ENCODE results near the gene CABP2.

Gene CABP2

GRCh38 chr11:67500484-67500821 is 22.8 kb downstream of the CABP2 start:
- H3K79me2 ChIP-seq (ENCODE audit: control insufficient read depth, low read length), result peaks cover 26% of the 10 kb centered on the region

GRCh38 chr11:67499808-67500483 is 23.3 kb downstream of the CABP2 start:
- peaks cover 6% of the 10 kb centered on the region; the same call in 1 of the 2 replicates for H4K20me1 ChIP-seq (ENCODE audit: control insufficient read depth, insufficient read depth, low read depth, low read length)
- H3K27ac ChIP-seq (ENCODE audit: low read depth, low read length), result no peak overlapping the region
- H3K9me2 ChIP-seq (replicated peaks; ENCODE audit: control insufficient read depth, low read length), result no peaks in the 10 kb centered on the region
- no peak overlapping the region for H3K4me2 ChIP-seq (ENCODE audit: low read length)
- H3K4me1 ChIP-seq (ENCODE audit: control insufficient read depth, low read length), result peaks cover 8% of the 10 kb centered on the region
- peaks cover 23% of the 10 kb centered on the region for H3K79me2 ChIP-seq (ENCODE audit: control insufficient read depth, low read length)
- no peaks in the 10 kb centered on the region for H3K9me3 ChIP-seq (ENCODE audit: control insufficient read depth, insufficient read depth, low read length)
- no peaks in the 10 kb centered on the region for H3F3A ChIP-seq (ENCODE audit: control insufficient read depth, insufficient read depth)
- TF ChIP-seq EZH2phosphoT487 (IDR thresholded peaks at IDR 0.05; ENCODE audit: borderline replicate concordance, low read length), result no peak
- TF ChIP-seq, protein P1, sequence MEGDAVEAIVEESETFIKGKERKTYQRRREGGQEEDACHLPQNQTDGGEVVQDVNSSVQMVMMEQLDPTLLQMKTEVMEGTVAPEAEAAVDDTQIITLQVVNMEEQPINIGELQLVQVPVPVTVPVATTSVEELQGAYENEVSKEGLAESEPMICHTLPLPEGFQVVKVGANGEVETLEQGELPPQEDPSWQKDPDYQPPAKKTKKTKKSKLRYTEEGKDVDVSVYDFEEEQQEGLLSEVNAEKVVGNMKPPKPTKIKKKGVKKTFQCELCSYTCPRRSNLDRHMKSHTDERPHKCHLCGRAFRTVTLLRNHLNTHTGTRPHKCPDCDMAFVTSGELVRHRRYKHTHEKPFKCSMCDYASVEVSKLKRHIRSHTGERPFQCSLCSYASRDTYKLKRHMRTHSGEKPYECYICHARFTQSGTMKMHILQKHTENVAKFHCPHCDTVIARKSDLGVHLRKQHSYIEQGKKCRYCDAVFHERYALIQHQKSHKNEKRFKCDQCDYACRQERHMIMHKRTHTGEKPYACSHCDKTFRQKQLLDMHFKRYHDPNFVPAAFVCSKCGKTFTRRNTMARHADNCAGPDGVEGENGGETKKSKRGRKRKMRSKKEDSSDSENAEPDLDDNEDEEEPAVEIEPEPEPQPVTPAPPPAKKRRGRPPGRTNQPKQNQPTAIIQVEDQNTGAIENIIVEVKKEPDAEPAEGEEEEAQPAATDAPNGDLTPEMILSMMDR (IDR thresholded peaks at IDR 0.05; ENCODE audit: low read depth, low read length, poor library complexity, severe bottlenecking), result no peak
- H3K4me3 ChIP-seq (ENCODE audit: low read length), result no peak overlapping the region
- H3K36me3 ChIP-seq (ENCODE audit: control insufficient read depth, low read length), result peaks cover 64% of the 10 kb centered on the region
- H3K27me3 ChIP-seq (ENCODE audit: control insufficient read depth, low read length), result no peaks in the 10 kb centered on the region

More at GRCh38 chr11:67500484-67500821, 22.8 kb downstream of the CABP2 start:
- Histone ChIP-seq H3K27ac (ENCODE audit: low read depth, low read length) (no peak overlapping the region), H3K9me3 (ENCODE audit: control insufficient read depth, insufficient read depth, low read length) (no peaks in the 10 kb centered on the region), H3K9me2 (replicated peaks; ENCODE audit: control insufficient read depth, low read length) (no peaks in the 10 kb centered on the region), H3K36me3 (ENCODE audit: control insufficient read depth, low read length) (peaks cover 59% of the 10 kb centered on the region), H3K4me2 (ENCODE audit: low read length) (no peak overlapping the region), H4K20me1 (ENCODE audit: control insufficient read depth, insufficient read depth, low read depth, low read length) (peaks cover 6% of the 10 kb centered on the region; the same call in 1 of the 2 replicates), H3K27me3 (ENCODE audit: control insufficient read depth, low read length) (no peaks in the 10 kb centered on the region), H3K4me1 (ENCODE audit: control insufficient read depth, low read length) (peaks cover 10% of the 10 kb centered on the region), H3K4me3 (ENCODE audit: low read length) (no peak overlapping the region), H3F3A (ENCODE audit: control insufficient read depth, insufficient read depth) (no peaks in the 10 kb centered on the region)
- no peak for TF ChIP-seq EZH2phosphoT487 (IDR thresholded peaks at IDR 0.05; ENCODE audit: borderline replicate concordance, low read length)

DNA sequence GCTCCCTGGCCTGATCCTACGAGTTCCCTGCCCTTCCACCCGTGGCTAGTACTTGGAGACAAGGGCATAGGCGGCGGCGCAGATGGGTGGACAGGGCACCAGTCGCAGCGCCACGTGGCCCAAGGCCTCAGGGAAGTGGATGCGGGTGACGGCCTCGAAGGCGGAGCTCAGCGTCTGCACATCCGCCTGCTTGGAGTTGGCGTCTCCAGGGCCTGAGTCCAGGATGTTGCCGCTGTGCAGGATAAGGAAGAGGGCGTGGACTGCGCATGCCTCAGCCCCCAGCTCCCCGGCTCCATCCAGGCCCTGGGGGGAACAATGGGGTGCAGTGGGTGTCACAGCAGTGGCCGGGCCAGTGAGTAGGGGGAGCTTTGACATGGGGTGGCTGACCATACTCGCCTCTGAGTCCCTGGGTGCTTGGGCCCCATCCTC is 24.7 kb downstream of the CABP2 start:
- H3K4me2 ChIP-seq (ENCODE audit: low read length), result no peak overlapping the region
- no peaks in the 10 kb centered on the region for H3K27me3 ChIP-seq (ENCODE audit: control insufficient read depth, low read length)
- no peak overlapping the region for H3K4me3 ChIP-seq (ENCODE audit: low read length)
- peaks cover 9% of the 10 kb centered on the region for H3K79me2 ChIP-seq (ENCODE audit: control insufficient read depth, low read length)
- no peaks in the 10 kb centered on the region for H3F3A ChIP-seq (ENCODE audit: control insufficient read depth, insufficient read depth)
- peaks cover 70% of the 10 kb centered on the region for H3K36me3 ChIP-seq (ENCODE audit: control insufficient read depth, low read length)
- H3K4me1 ChIP-seq (ENCODE audit: control insufficient read depth, low read length), result peaks cover 3% of the 10 kb centered on the region
- peaks cover 2% of the 10 kb centered on the region; the same call in 1 of the 2 replicates for H4K20me1 ChIP-seq (ENCODE audit: control insufficient read depth, insufficient read depth, low read depth, low read length)
- TF ChIP-seq EZH2phosphoT487 (IDR thresholded peaks at IDR 0.05; ENCODE audit: borderline replicate concordance, low read length), result no peak
- TF ChIP-seq, protein P1 (IDR thresholded peaks at IDR 0.05; ENCODE audit: low read depth, low read length, poor library complexity, severe bottlenecking), result no peak
- H3K27ac ChIP-seq (ENCODE audit: low read depth, low read length), result no peak overlapping the region
- no peaks in the 10 kb centered on the region for H3K9me2 ChIP-seq (replicated peaks; ENCODE audit: control insufficient read depth, low read length)
- H3K9me3 ChIP-seq (ENCODE audit: control insufficient read depth, insufficient read depth, low read length), result no peaks in the 10 kb centered on the region

GRCh38 chr11:67497656-67498291 is 25.5 kb downstream of the CABP2 start:
- Histone ChIP-seq H3K27me3 (ENCODE audit: control insufficient read depth, low read length) (no peaks in the 10 kb centered on the region), H3K4me2 (ENCODE audit: low read length) (no peak overlapping the region), H3K36me3 (ENCODE audit: control insufficient read depth, low read length) (peaks cover 74% of the 10 kb centered on the region), H4K20me1 (ENCODE audit: control insufficient read depth, insufficient read depth, low read depth, low read length) (no peaks in the 10 kb centered on the region), H3K4me1 (ENCODE audit: control insufficient read depth, low read length) (no peaks in the 10 kb centered on the region), H3F3A (ENCODE audit: control insufficient read depth, insufficient read depth) (no peaks in the 10 kb centered on the region), H3K4me3 (ENCODE audit: low read length) (no peak overlapping the region), H3K27ac (ENCODE audit: low read depth, low read length) (no peak overlapping the region), H3K9me3 (ENCODE audit: control insufficient read depth, insufficient read depth, low read length) (no peaks in the 10 kb centered on the region), H3K9me2 (replicated peaks; ENCODE audit: control insufficient read depth, low read length) (no peaks in the 10 kb centered on the region), H3K79me2 (ENCODE audit: control insufficient read depth, low read length) (peaks cover 2% of the 10 kb centered on the region; the same call in 1 of the 2 replicates)
- TF ChIP-seq EZH2phosphoT487 (IDR thresholded peaks at IDR 0.05; ENCODE audit: borderline replicate concordance, low read length), result no peak
- TF ChIP-seq, protein P1 (IDR thresholded peaks at IDR 0.05; ENCODE audit: low read depth, low read length, poor library complexity, severe bottlenecking), result no peak
